ENCODE data around the gene PAX8. TPM values are rescaled to one million over a fixed set of nuclear protein-coding genes. Genes with fewer than 3 reads are reported as not detected.

PAX8 gene
- total and polyA plus RNA-seq, 2 of the 13 experiments (the other 11 are each of a cell fraction or from before 2014, with no cell fraction given), result 1.5 to 8.8 TPM

- TF ChIP-seq SNAI1 (CRISPR knock-in tag; IDR thresholded peaks at IDR 0.05; ENCODE audit: borderline replicate concordance), result no peak
- no peak for TF ChIP-seq CEBPZ (IDR thresholded peaks at IDR 0.05; ENCODE audit: low read length)
- TF ChIP-seq ZNF644 (CRISPR knock-in tag; IDR thresholded peaks at IDR 0.05; ENCODE audit: low read depth), result peak; percentile 85
- 0 out of 2 replicates have a peak, but pooled peaks have one; percentile 39 for TF ChIP-seq PPARG (CRISPR knock-in tag; conservative IDR thresholded peaks at IDR 0.05)
- TF ChIP-seq TBX3 (IDR thresholded peaks at IDR 0.05; ENCODE audit: borderline replicate concordance), result peak; percentile 48; the same call in 1 of the 2 replicates
- TF ChIP-seq, protein P1, sequence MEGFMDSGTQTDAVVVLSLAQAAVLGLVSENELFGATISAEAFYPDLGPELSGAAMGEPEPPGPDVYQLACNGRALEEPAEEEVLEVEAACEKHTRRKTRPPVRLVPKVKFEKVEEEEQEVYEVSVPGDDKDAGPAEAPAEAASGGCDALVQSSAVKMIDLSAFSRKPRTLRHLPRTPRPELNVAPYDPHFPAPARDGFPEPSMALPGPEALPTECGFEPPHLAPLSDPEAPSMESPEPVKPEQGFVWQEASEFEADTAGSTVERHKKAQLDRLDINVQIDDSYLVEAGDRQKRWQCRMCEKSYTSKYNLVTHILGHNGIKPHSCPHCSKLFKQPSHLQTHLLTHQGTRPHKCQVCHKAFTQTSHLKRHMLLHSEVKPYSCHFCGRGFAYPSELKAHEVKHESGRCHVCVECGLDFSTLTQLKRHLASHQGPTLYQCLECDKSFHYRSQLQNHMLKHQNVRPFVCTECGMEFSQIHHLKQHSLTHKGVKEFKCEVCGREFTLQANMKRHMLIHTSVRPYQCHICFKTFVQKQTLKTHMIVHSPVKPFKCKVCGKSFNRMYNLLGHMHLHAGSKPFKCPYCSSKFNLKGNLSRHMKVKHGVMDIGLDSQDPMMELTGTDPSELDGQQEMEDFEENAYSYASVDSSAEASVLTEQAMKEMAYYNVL (CRISPR knock-in tag; IDR thresholded peaks at IDR 0.05; ENCODE audit: borderline replicate concordance), result peak; percentile 40; the same call in 1 of the 2 replicates
- TF ChIP-seq PATZ1 (CRISPR knock-in tag; IDR thresholded peaks at IDR 0.05), result peak; percentile 44; the same call in 1 of the 2 replicates
- TF ChIP-seq, protein P2, sequence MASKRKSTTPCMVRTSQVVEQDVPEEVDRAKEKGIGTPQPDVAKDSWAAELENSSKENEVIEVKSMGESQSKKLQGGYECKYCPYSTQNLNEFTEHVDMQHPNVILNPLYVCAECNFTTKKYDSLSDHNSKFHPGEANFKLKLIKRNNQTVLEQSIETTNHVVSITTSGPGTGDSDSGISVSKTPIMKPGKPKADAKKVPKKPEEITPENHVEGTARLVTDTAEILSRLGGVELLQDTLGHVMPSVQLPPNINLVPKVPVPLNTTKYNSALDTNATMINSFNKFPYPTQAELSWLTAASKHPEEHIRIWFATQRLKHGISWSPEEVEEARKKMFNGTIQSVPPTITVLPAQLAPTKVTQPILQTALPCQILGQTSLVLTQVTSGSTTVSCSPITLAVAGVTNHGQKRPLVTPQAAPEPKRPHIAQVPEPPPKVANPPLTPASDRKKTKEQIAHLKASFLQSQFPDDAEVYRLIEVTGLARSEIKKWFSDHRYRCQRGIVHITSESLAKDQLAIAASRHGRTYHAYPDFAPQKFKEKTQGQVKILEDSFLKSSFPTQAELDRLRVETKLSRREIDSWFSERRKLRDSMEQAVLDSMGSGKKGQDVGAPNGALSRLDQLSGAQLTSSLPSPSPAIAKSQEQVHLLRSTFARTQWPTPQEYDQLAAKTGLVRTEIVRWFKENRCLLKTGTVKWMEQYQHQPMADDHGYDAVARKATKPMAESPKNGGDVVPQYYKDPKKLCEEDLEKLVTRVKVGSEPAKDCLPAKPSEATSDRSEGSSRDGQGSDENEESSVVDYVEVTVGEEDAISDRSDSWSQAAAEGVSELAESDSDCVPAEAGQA (IDR thresholded peaks at IDR 0.05; ENCODE audit: low read depth), result peak; percentile 65; the same call in 1 of the 2 replicates
- TF ChIP-seq, protein P2 (CRISPR knock-in tag; IDR thresholded peaks at IDR 0.05; ENCODE audit: borderline replicate concordance), result no peak
These were observed 98.4 kb downstream of the PAX8 start (continued) for GRCh38 chr2:113180131-113180946.
